Thoracic aorta (tissue), 2 donors: Measurements from ENCODE around the gene UNC79. TPM values are rescaled to one million over a fixed set of nuclear protein-coding genes. Genes with fewer than 3 reads are reported as not detected.

Experiments used
- ATAC-seq: fragments of 150-250 bp; one replicate; pipeline ENCODE4 v1.8.0; 2017; ENCODE audit warnings: low read depth; ENCODE audit not compliant: insufficient number of reproducible peaks, low FRiP score
- DNase-seq: peaks from one replicate; pipeline ENCODE4 v3.0.0-alpha.2; 2020; ENCODE audit warnings: low spot score
- H3K27ac ChIP-seq, 2 donors: fragments of 200-600 bp; sonication (generic); 1 replicate in 1 of 2; 2 replicates in 1 of 2; pipeline ENCODE4 v1.5.1; 2016; ENCODE audit warnings: mild to moderate bottlenecking in 2 of 2, moderate library complexity in 2 of 2
- H3K27me3 ChIP-seq: fragments of 200-600 bp; sonication (generic); replicated peaks from 2 replicates; pipeline ENCODE4 v1.6.0; 2016; ENCODE audit warnings: mild to moderate bottlenecking; ENCODE audit not compliant: insufficient read depth
- H3K36me3 ChIP-seq: fragments of 200-600 bp; sonication (generic); one replicate; pipeline ENCODE4 v1.5.1; 2016
- H3K4me1 ChIP-seq, 2 donors: fragments of 200-600 bp; sonication (generic); 1 replicate in 1 of 2; 2 replicates in 1 of 2; pipeline versions ENCODE4 v1.5.1 to v1.6.0; 2016; ENCODE audit warnings: low read depth in 2 of 2, mild to moderate bottlenecking in 1 of 2; ENCODE audit not compliant: control insufficient read depth in 1 of 2
- H3K4me3 ChIP-seq: fragments of 200-600 bp; sonication (generic); 2 replicates; pipeline ENCODE4 v1.5.1; 2016; ENCODE audit warnings: mild to moderate bottlenecking
- H3K9me3 ChIP-seq: fragments of 200-600 bp; sonication (generic); 2 replicates; pipeline ENCODE4 v1.5.1; 2016
- CTCF ChIP-seq: fragments of 200-600 bp; sonication (generic); IDR thresholded peaks from one replicate; pipeline ENCODE4 v1.5.1; 2019; ENCODE audit warnings: antibody characterized with exemption
- total RNA-seq, 2 donors: library from RNA; depleted of rRNA; stranded (reverse); fragments of >200 nt; gene quantifications; one replicate each; pipeline versions ENCODE4 v1.1.0 to v1.2.3, GENCODE V29; 2016

Gene UNC79
- total RNA-seq, 2 donors from 2014 or later = 0.14 to 0.21 TPM

DNA sequence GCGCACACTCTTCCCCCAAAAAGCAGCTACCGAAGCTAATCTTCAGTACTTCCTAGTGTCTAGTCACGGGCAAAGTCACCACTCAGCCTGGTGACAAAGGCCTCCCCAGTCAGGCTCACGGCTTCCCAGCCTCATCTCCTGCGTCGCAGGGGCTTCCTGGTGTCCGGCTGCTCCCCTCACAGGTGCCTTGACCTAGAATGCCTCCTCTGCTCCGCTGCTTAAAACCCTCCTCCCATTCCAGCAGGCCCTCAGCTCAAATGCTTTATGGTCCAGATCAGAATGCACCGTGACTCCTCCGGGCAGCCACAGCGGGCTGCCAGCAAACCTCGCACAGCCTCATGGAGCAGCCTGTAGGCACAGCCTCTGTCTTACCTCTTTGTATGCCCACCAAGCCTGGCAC, 304.5 kb downstream of the UNC79 start:
- no peak overlapping the region for H3K4me3 ChIP-seq
- no peaks in the 10 kb centered on the region for H3K9me3 ChIP-seq
- no peaks in the 10 kb centered on the region for H3K4me1 ChIP-seq
- H3K36me3 ChIP-seq = no peaks in the 10 kb centered on the region
- TF ChIP-seq CTCF = no peak
- DNase-seq = no peak
- H3K27me3 ChIP-seq = no peaks in the 10 kb centered on the region
- ATAC-seq = no peak
- H3K27ac ChIP-seq = no peak overlapping the region

DNA sequence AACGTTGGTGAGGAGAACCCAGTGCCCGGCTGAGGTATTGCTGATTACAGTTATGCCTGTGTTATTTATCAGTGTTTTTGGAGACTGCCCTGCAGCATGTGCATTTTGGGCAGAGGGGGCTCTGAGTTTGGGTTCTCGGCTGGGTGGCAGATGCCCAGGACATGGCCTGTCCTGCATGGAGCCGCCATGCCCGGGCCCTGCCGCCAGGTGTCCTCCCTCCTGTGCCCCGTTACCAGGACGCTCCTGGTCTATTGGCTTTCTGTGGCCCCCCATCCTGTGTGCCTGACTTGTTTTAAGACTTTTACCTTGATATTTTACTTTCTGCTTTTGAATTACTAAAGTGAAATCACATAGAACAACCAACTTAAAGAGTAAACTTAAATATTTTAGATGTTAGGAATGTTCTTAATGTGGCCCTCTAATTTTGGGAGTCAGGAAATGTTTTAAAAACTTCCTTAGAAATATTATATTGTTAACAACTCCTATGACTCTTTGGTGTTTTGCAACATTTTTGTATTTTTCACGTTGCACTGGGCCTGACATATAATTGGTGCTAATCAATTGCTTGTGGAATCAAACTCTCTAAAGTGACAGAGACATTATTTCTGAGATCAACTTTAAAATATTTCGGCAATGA, 305.8 kb downstream of the UNC79 start:
- TF ChIP-seq CTCF = peak; percentile 40
- H3K27me3 ChIP-seq = no peaks in the 10 kb centered on the region

GRCh38 chr14:93737634-93738033, 306.9 kb downstream of the UNC79 start:
- H3K27ac ChIP-seq = no peak overlapping the region
- no peak for TF ChIP-seq CTCF
- no peaks in the 10 kb centered on the region for H3K27me3 ChIP-seq
- H3K36me3 ChIP-seq = no peaks in the 10 kb centered on the region
- no peaks in the 10 kb centered on the region for H3K9me3 ChIP-seq
- ATAC-seq (no peak), DNase-seq (no peak)
- no peak overlapping the region for H3K4me3 ChIP-seq
- H3K4me1 ChIP-seq = no peaks in the 10 kb centered on the region

More for the DNA sequence above, 305.8 kb downstream of the UNC79 start:
- H3K9me3 ChIP-seq = no peaks in the 10 kb centered on the region
- no peak overlapping the region for H3K4me3 ChIP-seq
- no peaks in the 10 kb centered on the region for H3K36me3 ChIP-seq
- H3K4me1 ChIP-seq = no peaks in the 10 kb centered on the region
- DNase-seq (no peak), ATAC-seq (no peak)
- no peak overlapping the region for H3K27ac ChIP-seq

GRCh38 chr14:93741556-93742230, 311.0 kb downstream of the UNC79 start:
- Histone ChIP-seq H3K36me3 (no peaks in the 10 kb centered on the region), H3K4me1 (no peaks in the 10 kb centered on the region), H3K4me3 (no peak overlapping the region), H3K27ac (no peak overlapping the region), H3K9me3 (no peaks in the 10 kb centered on the region), H3K27me3 (no peaks in the 10 kb centered on the region)
- no peak for DNase-seq
- no peak for TF ChIP-seq CTCF
- no peak for ATAC-seq

GRCh38 chr14:93742761-93743160, 312.0 kb downstream of the UNC79 start:
- Histone ChIP-seq H3K4me1 (no peaks in the 10 kb centered on the region), H3K4me3 (no peak overlapping the region), H3K9me3 (no peaks in the 10 kb centered on the region), H3K27ac (no peak overlapping the region), H3K36me3 (no peaks in the 10 kb centered on the region), H3K27me3 (no peaks in the 10 kb centered on the region)
- ATAC-seq = no peak
- no peak for TF ChIP-seq CTCF
- DNase-seq = no peak
